ENCODE results near the gene FTSJ1. TPM values are rescaled to one million over a fixed set of nuclear protein-coding genes. Genes with fewer than 3 reads are reported as not detected.

FTSJ1 gene
- total and polyA plus RNA-seq, 2 of the 8 experiments (the other 6 are each of a cell fraction or from before 2014, with no cell fraction given) = 62.4 to 80.4 TPM

GRCh38 chrX:48511560-48511959 lies 35.6 kb downstream of the FTSJ1 start:
- Histone ChIP-seq H2BK120ac (replicated peaks; ENCODE audit: low read depth, low read length) (no peak overlapping the region), H3K18ac (ENCODE audit: extremely low read depth, low read length) (no peak overlapping the region), H4K5ac (ENCODE audit: insufficient read length, low read depth, low read length) (no peak overlapping the region), H3K9ac (replicated peaks in 1 of 4; ENCODE audit: extremely low read depth in 1 of 4, low read depth in 3 of 4, low read length in 3 of 4) (no peak overlapping the region), H3K14ac (ENCODE audit: insufficient read length) (no peak overlapping the region), H3K27me3 (replicated peaks in 1 of 4; ENCODE audit: control insufficient read depth in 3 of 4, extremely low read depth in 1 of 4, insufficient read depth in 3 of 4, low read length in 3 of 4) (no peaks in the 10 kb centered on the region; a peak in 2 of 7 replicates), H2BK15ac (ENCODE audit: low read length) (no peak overlapping the region), H3K4me2 (ENCODE audit: insufficient read depth in 1 of 2, low read depth in 2 of 2, low read length in 2 of 2) (no peak overlapping the region), H3K36me3 (ENCODE audit: control insufficient read depth in 2 of 4, insufficient read depth in 4 of 4, low read length in 3 of 4) (peaks cover 0 to 2% (median 0%) of the 10 kb centered on the region in 4 experiments; a peak in 3 of 8 replicates), H3K79me1 (ENCODE audit: low read depth, low read length) (no peaks in the 10 kb centered on the region), H3K56ac (replicated peaks; ENCODE audit: insufficient read length, low read depth, low read length) (no peak overlapping the region), H3K4ac (replicated peaks; ENCODE audit: insufficient read length, low read depth, low read length) (no peak overlapping the region), H2AK5ac (ENCODE audit: low read depth, low read length) (no peak overlapping the region), H3K9me3 (ENCODE audit: insufficient read depth in 2 of 2, low read depth in 1 of 2, low read length in 1 of 2) (no peaks in the 10 kb centered on the region), H2BK12ac (ENCODE audit: low read depth, low read length) (no peak overlapping the region), H2AFZ (ENCODE audit: low read length) (no peak overlapping the region), H3K23ac (ENCODE audit: insufficient read length) (no peak overlapping the region), H4K8ac (ENCODE audit: extremely low read depth, insufficient read depth, low read length) (no peak overlapping the region), H3K4me1 (replicated peaks in 1 of 4; ENCODE audit: control insufficient read depth in 3 of 4, insufficient read depth in 4 of 4, low read length in 3 of 4) (peaks cover 0 to 5% (median 2%) of the 10 kb centered on the region in 4 experiments; a peak in 4 of 7 replicates), H4K91ac (replicated peaks; ENCODE audit: insufficient read length, low read length) (no peak overlapping the region), H2BK20ac (ENCODE audit: low read length) (no peak overlapping the region), H3K27ac (ENCODE audit: low read depth, low read length) (no peak overlapping the region), H3K79me2 (ENCODE audit: control insufficient read depth in 1 of 2, insufficient read depth in 2 of 2, low read length in 2 of 2) (no peaks in the 10 kb centered on the region), H3K23me2 (ENCODE audit: low read depth, low read length) (no peaks in the 10 kb centered on the region; the same call in 1 of the 2 replicates), H2BK5ac (ENCODE audit: low read depth, low read length) (no peak overlapping the region), H3K4me3 (ENCODE audit: extremely low read depth in 1 of 4, insufficient read depth in 2 of 4, low read depth in 3 of 4, low read length in 4 of 4) (no peak overlapping the region), H4K20me1 (replicated peaks in 1 of 2; ENCODE audit: control insufficient read depth in 1 of 2, insufficient read depth in 2 of 2, low read length in 2 of 2) (no peaks in the 10 kb centered on the region)
- ChIA-PET POLR2A (ENCODE audit: partially characterized antibody) (no interaction called here), CTCF (ENCODE audit: partially characterized antibody) (no interaction called here)
- 61% methylated on average over 3 of the region's 4 CpGs; no CpG with 5 or more reads in 1 of the 2 experiments for WGBS, 2 experiments (ENCODE audit: extremely low coverage in 1 of 2, insufficient coverage in 1 of 2, insufficient read length in 1 of 2, insufficient replicate concordance in 2 of 2, low coverage in 1 of 2, low lambda C conversion rate in 2 of 2, missing lambda C conversion rate in 1 of 2)
- DNase-seq (ENCODE audit: low read depth in 1 of 2, low spot score in 2 of 2) = peak in 1 of 2 experiments; percentile 43
- TF ChIP-seq TCF12 (IDR thresholded peaks at IDR 0.05; ENCODE audit: low read depth, low read length) (no peak), CTCF (IDR thresholded peaks at IDR 0.05; ENCODE audit: control extremely low read depth in 1 of 3, insufficient read depth in 1 of 3, low read depth in 1 of 3, low read length in 3 of 3) (peak; percentile 20 to 23 (median 23); a peak in 3 of 4 replicates), RAD21 (IDR thresholded peaks at IDR 0.05 in 1 of 2, conservative IDR thresholded peaks at IDR 0.05 in 1 of 2; ENCODE audit: low read depth in 2 of 2, low read length in 2 of 2) (peak; percentile 35 to 48), CTBP2 (IDR thresholded peaks at IDR 0.05; ENCODE audit: borderline replicate concordance, insufficient read depth, insufficient read length, low read length) (no peak)
- TF ChIP-seq, protein P1, sequence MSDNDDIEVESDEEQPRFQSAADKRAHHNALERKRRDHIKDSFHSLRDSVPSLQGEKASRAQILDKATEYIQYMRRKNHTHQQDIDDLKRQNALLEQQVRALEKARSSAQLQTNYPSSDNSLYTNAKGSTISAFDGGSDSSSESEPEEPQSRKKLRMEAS (IDR thresholded peaks at IDR 0.05) = no peak
- no peak for FAIRE-seq

Measured in H1 (cell line).